ENCODE measurements around the gene ATP6V0B.

The ATP6V0B gene

GRCh38 chr1:43974443-43975248 lies at the start of gene ATP6V0B:
Gene ATP6V0B (plus strand): TSS chr1:43974960. CDS start chr1:43975041, 81 bp downstream.
- peak; percentile 90 for DNase-seq

DNA sequence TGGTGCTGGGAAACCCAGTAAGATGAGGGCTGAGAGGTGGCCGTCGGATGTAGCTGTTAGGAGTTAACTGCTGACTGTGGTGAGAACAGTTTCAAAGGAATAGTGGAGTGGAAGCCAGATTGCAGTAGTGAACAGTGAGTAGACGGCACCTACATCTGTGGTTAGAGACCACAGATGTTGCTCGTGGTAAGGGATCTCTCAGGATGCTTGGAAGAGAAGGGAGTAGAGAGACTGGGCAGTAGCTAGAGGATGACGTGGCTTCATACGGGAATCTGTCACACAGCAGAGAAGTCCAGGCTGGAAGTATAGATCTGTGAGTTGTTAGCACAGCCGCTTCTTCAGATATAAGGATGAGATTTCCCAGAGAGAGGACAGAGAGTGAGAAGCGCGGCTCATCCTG lies 48.9 kb upstream of the ATP6V0B start:
- no peak for DNase-seq

DNA sequence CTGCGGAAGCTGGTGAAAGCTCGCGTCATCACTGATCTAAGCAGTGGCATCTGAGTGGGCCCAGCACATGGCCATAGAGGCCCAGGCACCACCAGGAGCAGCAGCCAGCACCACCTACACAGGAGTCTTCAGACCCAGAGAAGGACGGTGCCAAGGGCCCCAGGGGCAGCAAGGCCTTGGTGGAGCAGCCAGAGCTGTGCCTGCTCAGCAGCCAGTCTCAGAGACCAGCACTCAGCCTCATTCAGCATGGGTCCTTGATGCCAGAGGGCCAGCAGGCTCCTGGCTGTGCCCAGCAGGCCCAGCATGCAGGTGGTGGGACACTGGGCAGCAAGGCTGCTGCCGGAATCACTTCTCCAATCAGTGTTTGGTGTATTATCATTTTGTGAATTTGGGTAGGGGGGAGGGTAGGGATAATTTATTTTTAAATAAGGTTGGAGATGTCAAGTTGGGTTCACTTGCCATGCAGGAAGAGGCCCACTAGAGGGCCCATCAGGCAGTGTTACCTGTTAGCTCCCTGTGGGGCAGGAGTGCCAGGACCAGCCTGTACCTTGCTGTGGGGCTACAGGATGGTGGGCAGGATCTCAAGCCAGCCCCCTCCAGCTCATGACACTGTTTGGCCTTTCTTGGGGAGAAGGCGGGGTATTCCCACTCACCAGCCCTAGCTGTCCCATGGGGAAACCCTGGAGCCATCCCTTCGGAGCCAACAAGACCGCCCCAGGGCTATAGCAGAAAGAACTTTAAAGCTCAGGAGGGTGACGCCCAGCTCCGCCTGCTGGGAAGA lies 44.4 kb upstream of the ATP6V0B start:
- DNase-seq, result no peak

GRCh38 chr1:43930949-43931275 lies 43.8 kb upstream of the ATP6V0B start:
- DNase-seq, result no peak

DNA sequence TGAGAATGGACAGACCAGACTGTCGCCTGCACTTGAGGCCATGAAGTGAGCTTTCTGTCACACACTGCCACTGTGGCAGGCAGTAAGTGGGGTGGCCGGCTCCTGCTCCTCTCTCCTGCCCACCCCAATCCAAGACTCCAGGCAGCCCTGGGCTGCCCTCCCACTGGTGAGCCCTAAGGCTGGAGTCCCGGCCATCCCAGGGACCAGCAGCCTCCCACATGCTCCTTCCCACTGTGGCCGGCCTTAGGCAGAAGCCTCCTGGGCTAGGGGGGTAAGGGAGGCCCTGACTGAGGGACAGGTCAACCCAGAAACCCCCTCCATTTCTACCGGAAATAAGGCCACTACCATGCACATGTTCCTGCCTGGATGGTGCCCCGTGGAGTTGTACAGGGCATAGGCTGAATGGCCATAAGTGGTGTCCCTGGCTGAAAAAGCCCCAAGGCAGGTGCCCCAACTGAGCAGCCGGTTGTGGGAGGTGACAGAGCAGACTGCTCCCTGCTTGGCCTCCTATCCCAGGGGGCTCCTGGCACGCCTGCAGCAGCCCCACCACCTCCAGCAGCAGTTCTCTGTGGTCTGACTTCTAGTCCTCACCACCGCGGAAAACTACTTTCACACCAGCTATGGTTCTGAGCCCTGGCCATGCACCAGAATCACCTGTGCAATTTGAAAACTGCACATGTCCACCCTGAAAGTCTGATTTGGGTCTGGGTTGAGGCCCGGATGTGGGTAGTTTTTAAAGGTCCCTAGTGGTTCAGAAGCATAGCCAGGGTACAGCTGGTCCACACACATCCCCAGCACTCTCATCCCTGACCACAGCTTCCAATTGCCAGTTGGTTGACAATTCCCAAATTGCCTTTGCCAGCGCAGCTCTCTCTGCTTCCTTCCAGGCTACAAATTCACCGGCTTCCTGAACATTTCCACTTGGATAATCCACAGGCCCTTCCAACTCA lies 42.8 kb upstream of the ATP6V0B start:
- DNase-seq, result no peak

DNA sequence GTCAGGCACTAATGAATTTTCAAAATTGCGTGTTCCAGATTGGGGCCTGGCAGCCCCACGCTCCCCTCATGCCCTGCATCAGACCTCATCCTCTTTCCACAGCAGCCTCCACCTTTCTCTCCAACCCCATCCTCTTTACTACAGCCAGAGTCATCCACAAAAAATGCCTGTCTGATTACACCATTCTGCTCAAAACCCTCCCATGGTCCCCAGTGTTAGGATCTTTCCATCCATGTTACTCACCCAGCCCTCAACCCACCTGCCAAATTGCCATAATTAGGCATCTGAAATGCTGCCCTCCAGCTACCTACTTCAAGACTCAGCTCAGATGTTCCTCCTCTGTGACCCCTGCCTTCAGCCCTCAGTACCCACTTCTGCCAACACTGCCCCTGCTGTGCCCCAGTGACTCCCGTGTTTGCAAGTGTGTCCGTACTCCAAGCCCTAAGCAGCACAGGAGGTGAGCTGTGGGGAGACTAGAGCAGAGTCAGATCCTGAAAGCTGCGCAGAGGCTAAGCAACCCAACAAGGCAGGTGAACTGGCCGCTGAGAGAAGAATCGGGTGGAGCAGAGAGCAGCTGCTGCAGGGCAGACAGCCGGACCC lies 41.9 kb upstream of the ATP6V0B start:
- no peak for DNase-seq

GRCh38 chr1:43933386-43934100 lies 41.2 kb upstream of the ATP6V0B start, which contains the start of gene ARTN:
Gene ARTN (plus strand): TSS chr1:43933801. CDS start chr1:43935657, 1,856 bp downstream.
- DNase-seq, result no peak

GRCh38 chr1:43934101-43934985 lies 40.4 kb upstream of the ATP6V0B start:
- peak; percentile 47 to 60 for DNase-seq

DNA sequence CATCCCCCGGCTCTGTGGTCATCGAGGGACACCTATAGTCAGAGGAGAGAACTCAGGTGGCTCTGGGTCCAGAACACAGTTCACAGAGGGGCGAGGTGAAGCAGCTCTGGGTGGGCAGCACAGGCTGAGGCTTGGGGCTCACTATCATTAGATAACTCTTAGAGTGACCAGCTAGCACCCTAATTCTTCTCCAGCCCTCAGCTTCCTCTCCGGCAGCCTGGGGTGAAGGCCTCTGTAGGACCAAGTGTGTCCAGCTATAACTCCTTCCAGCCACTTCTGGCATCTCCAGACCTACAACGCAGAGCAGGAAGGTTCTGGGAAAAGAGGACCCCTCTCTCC lies 39.8 kb upstream of the ATP6V0B start:
- DNase-seq, result no peak

- DNase-seq, result no peak
These were observed 38.9 kb upstream of the ATP6V0B start for GRCh38 chr1:43935711-43936427.

DNA sequence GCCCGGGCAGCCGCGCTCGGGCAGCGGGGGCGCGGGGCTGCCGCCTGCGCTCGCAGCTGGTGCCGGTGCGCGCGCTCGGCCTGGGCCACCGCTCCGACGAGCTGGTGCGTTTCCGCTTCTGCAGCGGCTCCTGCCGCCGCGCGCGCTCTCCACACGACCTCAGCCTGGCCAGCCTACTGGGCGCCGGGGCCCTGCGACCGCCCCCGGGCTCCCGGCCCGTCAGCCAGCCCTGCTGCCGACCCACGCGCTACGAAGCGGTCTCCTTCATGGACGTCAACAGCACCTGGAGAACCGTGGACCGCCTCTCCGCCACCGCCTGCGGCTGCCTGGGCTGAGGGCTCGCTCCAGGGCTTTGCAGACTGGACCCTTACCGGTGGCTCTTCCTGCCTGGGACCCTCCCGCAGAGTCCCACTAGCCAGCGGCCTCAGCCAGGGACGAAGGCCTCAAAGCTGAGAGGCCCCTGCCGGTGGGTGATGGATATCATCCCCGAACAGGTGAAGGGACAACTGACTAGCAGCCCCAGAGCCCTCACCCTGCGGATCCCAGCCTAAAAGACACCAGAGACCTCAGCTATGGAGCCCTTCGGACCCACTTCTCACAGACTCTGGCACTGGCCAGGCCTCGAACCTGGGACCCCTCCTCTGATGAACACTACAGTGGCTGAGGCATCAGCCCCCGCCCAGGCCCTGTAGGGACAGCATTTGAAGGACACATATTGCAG lies 38.2 kb upstream of the ATP6V0B start:
- DNase-seq, result peak in 1 of 2 donors; percentile 23

- DNase-seq, result no peak
These were observed 37.4 kb upstream of the ATP6V0B start for GRCh38 chr1:43937179-43937865.

DNA sequence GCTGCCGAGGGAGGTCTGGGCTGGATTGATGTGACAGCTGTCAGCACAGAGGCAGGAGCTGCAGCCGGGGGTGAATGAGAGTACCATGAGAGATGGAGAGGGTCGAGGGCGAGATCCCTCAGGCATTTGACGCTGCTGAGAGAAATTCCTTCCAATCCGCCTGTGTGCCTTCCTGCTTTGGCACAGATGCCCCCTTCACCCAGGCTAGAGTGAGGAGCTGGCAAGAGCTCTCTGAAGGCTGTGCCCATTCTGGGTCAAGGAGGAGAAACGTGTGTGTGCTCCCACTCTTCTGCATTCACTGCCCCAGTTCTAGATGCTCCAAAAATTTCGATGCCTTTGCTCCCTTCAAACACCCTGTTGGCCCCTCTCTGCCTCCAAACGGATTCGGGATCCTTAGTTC lies 36.4 kb upstream of the ATP6V0B start:
- DNase-seq, result no peak

DNA sequence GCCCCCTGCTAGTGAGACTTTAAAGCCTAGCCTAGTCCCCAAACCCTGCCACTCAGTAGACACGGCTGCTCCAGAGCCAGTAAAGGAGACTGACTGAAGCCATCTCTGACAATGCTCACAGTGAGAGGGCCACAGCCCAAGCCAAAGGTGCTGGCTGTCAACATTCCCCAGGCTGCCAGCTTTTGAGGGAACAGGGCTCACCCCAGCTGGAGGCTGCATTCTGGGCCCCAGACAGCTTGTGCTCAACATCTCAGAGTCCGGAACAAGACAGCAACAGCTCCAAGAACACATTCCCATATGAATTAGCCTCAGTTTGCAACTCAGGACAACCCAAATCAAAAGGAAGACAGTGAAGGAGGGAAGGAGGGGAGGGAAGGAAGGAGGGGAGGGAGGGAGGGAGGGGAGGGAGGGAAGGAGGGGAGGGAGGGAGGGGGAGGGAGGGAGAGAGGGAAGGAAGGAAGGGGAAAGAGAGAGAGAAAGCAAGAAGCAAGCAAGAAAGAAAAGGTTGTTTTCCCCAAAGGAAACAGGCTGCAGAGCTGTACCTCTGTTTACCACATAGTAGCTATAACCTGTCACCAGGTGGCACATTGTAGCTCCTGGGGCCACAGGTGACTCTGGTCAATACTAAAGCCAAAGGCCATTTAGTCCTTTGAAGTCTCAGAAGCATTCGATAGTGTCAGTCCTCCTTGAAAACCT lies 35.7 kb upstream of the ATP6V0B start:
- no peak for DNase-seq

GRCh38 chr1:43942411-43942810 lies 32.3 kb upstream of the ATP6V0B start:
- DNase-seq, result no peak

DNA sequence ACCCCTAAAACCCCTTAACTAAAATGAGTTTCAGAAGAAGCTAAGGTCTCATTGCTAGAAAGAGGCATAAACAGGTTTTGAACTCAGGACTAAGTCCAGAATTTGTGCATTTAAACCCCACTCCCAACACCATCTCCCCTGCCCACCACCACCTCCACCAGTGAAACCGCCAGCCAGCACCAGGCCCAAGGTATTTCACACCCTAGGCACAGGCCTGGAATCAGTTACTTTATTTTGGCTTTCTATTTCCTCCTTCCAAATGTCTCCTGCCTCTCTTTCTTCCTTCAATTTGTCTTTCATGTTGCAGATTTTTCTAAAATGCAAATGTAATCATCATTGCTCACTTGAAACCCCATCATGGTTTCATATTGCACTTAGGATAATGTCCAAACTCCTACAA lies 29.9 kb upstream of the ATP6V0B start:
- no peak for DNase-seq

- no peak for DNase-seq
These were observed 29.0 kb upstream of the ATP6V0B start for GRCh38 chr1:43945674-43946235.
